ENCODE data around the gene QKI. TPM values are rescaled to one million over a fixed set of nuclear protein-coding genes. Genes with fewer than 3 reads are reported as not detected.

Gene QKI
- total and polyA plus RNA-seq, 2 of the 8 experiments (the other 6 are each of a cell fraction or from before 2014, with no cell fraction given): 181 to 183 TPM

DNA sequence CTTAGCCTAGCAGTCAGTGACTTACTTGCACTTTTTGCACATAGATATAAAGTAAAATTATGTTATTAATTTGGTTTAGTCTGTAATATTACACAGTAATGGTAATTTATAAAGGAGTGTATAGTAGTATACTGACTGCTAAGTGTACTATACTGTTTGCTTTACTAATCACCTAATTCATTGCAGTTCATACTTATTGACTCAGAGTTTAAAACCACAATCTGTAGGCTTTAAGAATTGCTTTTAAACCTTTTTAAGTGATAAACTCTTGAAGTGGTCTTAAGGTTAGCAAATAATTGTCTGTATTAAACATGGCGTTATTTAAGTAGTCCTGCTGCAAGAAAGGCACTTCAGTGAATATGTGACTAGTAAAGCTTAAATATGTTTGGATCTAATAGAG lies 151.5 kb downstream of the QKI start:
- ChIA-PET CTCF (ENCODE audit: partially characterized antibody) (interaction anchor here (1.9 kb wide), 1 partner anchor 12 kb away, joined by 5 read pairs; no protein-coding TSS in a partner anchor), POLR2A (ENCODE audit: partially characterized antibody) (no interaction called here)
- Histone ChIP-seq H3K4me2 (ENCODE audit: insufficient read depth in 1 of 2, low read depth in 2 of 2, low read length in 2 of 2) (no peak overlapping the region), H3K9ac (replicated peaks in 1 of 4; ENCODE audit: extremely low read depth in 1 of 4, low read depth in 3 of 4, low read length in 3 of 4) (no peak overlapping the region), H3K14ac (ENCODE audit: insufficient read length) (no peak overlapping the region), H4K5ac (ENCODE audit: insufficient read length, low read depth, low read length) (no peak overlapping the region), H2BK20ac (ENCODE audit: low read length) (no peak overlapping the region), H3K56ac (replicated peaks; ENCODE audit: insufficient read length, low read depth, low read length) (no peak overlapping the region), H3K23me2 (ENCODE audit: low read depth, low read length) (no peaks in the 10 kb centered on the region; the same call in 1 of the 2 replicates), H4K8ac (ENCODE audit: extremely low read depth, insufficient read depth, low read length) (no peak overlapping the region), H3K18ac (ENCODE audit: extremely low read depth, low read length) (no peak overlapping the region), H3K4ac (replicated peaks; ENCODE audit: insufficient read length, low read depth, low read length) (no peak overlapping the region), H4K20me1 (replicated peaks in 1 of 2; ENCODE audit: control insufficient read depth in 1 of 2, insufficient read depth in 2 of 2, low read length in 2 of 2) (peaks cover 0 to 3% of the 10 kb centered on the region in 2 experiments), H2BK12ac (ENCODE audit: low read depth, low read length) (no peak overlapping the region), H3K9me3 (ENCODE audit: insufficient read depth in 2 of 2, low read depth in 1 of 2, low read length in 1 of 2) (no peaks in the 10 kb centered on the region), H3K36me3 (ENCODE audit: control insufficient read depth in 2 of 4, insufficient read depth in 4 of 4, low read length in 3 of 4) (peaks cover 0 to 25% (median 12%) of the 10 kb centered on the region in 4 experiments; a peak in 5 of 8 replicates), H3K4me1 (replicated peaks in 1 of 4; ENCODE audit: control insufficient read depth in 3 of 4, insufficient read depth in 4 of 4, low read length in 3 of 4) (no peaks in the 10 kb centered on the region), H3K27ac (ENCODE audit: low read depth, low read length) (no peak overlapping the region), H2AFZ (ENCODE audit: low read length) (no peak overlapping the region), H2AK5ac (ENCODE audit: low read depth, low read length) (no peak overlapping the region), H3K79me2 (ENCODE audit: control insufficient read depth in 1 of 2, insufficient read depth in 2 of 2, low read length in 2 of 2) (peaks cover 0 to 10% of the 10 kb centered on the region in 2 experiments; a peak in 1 of 4 replicates), H2BK15ac (ENCODE audit: low read length) (no peak overlapping the region), H2BK5ac (ENCODE audit: low read depth, low read length) (no peak overlapping the region), H3K23ac (ENCODE audit: insufficient read length) (no peak overlapping the region), H3K4me3 (ENCODE audit: extremely low read depth in 1 of 4, insufficient read depth in 2 of 4, low read depth in 3 of 4, low read length in 4 of 4) (no peak overlapping the region), H4K91ac (replicated peaks; ENCODE audit: insufficient read length, low read length) (no peak overlapping the region), H3K27me3 (replicated peaks in 1 of 4; ENCODE audit: control insufficient read depth in 3 of 4, extremely low read depth in 1 of 4, insufficient read depth in 3 of 4, low read length in 3 of 4) (no peaks in the 10 kb centered on the region), H2BK120ac (replicated peaks; ENCODE audit: low read depth, low read length) (no peak overlapping the region), H3K79me1 (ENCODE audit: low read depth, low read length) (no peaks in the 10 kb centered on the region)
- DNase-seq (ENCODE audit: low read depth in 1 of 2, low spot score in 2 of 2): no peak
- 93% methylated on average over 1 of the region's 1 CpG; no CpG with 5 or more reads in 1 of the 2 experiments for WGBS, 2 experiments (ENCODE audit: extremely low coverage in 1 of 2, insufficient coverage in 1 of 2, insufficient read length in 1 of 2, insufficient replicate concordance in 2 of 2, low coverage in 1 of 2, low lambda C conversion rate in 2 of 2, missing lambda C conversion rate in 1 of 2)
- FAIRE-seq: no peak
- TF ChIP-seq JUND (IDR thresholded peaks at IDR 0.05; ENCODE audit: low read length) (no peak), TCF12 (IDR thresholded peaks at IDR 0.05; ENCODE audit: low read depth, low read length) (no peak), ZNF274 (IDR thresholded peaks at IDR 0.05; ENCODE audit: borderline replicate concordance, extremely low read depth, low read length) (no peak), SRF (IDR thresholded peaks at IDR 0.05; ENCODE audit: low read depth, low read length) (no peak), PHF8 (conservative IDR thresholded peaks at IDR 0.05; ENCODE audit: low read depth, low read length) (no peak), BACH1 (IDR thresholded peaks at IDR 0.05; ENCODE audit: low read length) (no peak), POLR2A (IDR thresholded peaks at IDR 0.05; ENCODE audit: control extremely low read depth in 1 of 2, low read depth in 2 of 2, low read length in 2 of 2) (no peak), JUN (IDR thresholded peaks at IDR 0.05; ENCODE audit: low read depth, low read length) (no peak), TEAD4 (IDR thresholded peaks at IDR 0.05; ENCODE audit: low read depth, low read length) (no peak), FOSL1 (IDR thresholded peaks at IDR 0.05; ENCODE audit: insufficient read depth, low read depth, low read length) (no peak), POLR2AphosphoS5 (IDR thresholded peaks at IDR 0.05; ENCODE audit: low read depth, low read length) (no peak)
- TF ChIP-seq, protein P1, sequence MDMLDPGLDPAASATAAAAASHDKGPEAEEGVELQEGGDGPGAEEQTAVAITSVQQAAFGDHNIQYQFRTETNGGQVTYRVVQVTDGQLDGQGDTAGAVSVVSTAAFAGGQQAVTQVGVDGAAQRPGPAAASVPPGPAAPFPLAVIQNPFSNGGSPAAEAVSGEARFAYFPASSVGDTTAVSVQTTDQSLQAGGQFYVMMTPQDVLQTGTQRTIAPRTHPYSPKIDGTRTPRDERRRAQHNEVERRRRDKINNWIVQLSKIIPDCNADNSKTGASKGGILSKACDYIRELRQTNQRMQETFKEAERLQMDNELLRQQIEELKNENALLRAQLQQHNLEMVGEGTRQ (IDR thresholded peaks at IDR 0.05; ENCODE audit: low read length): no peak
